Gastrocnemius medialis (tissue), 4 donors: Measurements from ENCODE around the gene EPHA2.

Experiments
- POLR2A ChIP-seq, 2 donors: fragments of 450-650 bp; IDR thresholded peaks; one replicate each; pipeline ENCODE4 v1.6.1; 2017; ENCODE audit warnings: antibody characterized with exemption in 2 of 2, mild to moderate bottlenecking in 2 of 2, moderate library complexity in 2 of 2
- TF ChIP-seq, protein P1 (sequence below), 5 experiments: fragments of 450-650 bp in 3 of 5; fragments of 200-600 bp in 2 of 5; sonication (generic) in 2 of 5; IDR thresholded peaks in 4 of 5; conservative IDR thresholded peaks in 1 of 5; 1 replicate in 4 of 5; 2 replicates in 1 of 5; pipeline ENCODE4 v1.5.1; 2016 to 2019; ENCODE audit warnings: antibody characterized with exemption in 5 of 5, mild to moderate bottlenecking in 3 of 5, moderate library complexity in 3 of 5

DNA sequence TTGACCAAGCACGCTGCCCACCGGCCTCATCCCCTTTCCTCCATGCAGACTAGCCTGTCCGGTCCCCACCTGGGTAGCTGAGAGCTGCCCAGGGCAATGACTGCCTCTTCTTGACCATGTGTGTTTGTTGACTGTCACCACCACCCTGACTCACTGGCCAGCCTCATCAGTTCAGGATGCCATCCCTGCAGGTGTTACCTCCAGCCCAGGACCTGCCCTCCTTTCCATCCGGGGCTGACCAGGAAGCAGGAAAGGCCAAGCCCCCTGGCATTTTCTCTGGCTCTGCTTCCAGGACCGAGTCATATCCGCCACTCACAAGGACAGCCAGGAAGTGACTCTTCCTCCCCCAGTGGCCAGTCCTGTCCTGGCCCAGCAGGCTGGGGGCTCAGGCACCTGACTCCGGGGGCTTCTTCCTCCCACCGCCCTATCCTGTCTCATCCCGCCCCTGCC, 17.1 kb downstream of the EPHA2 start:
- TF ChIP-seq, protein P1, sequence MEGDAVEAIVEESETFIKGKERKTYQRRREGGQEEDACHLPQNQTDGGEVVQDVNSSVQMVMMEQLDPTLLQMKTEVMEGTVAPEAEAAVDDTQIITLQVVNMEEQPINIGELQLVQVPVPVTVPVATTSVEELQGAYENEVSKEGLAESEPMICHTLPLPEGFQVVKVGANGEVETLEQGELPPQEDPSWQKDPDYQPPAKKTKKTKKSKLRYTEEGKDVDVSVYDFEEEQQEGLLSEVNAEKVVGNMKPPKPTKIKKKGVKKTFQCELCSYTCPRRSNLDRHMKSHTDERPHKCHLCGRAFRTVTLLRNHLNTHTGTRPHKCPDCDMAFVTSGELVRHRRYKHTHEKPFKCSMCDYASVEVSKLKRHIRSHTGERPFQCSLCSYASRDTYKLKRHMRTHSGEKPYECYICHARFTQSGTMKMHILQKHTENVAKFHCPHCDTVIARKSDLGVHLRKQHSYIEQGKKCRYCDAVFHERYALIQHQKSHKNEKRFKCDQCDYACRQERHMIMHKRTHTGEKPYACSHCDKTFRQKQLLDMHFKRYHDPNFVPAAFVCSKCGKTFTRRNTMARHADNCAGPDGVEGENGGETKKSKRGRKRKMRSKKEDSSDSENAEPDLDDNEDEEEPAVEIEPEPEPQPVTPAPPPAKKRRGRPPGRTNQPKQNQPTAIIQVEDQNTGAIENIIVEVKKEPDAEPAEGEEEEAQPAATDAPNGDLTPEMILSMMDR (IDR thresholded peaks at IDR 0.05 in 4 of 5, conservative IDR thresholded peaks at IDR 0.05 in 1 of 5), result no peak
- no peak for TF ChIP-seq POLR2A (IDR thresholded peaks at IDR 0.05)
